GM06990 (cell line): ENCODE data around the gene ZHX3.

Experiments
- DNase-seq: peaks from one replicate; pipeline ENCODE4 v3.0.0-alpha.2; 2011; ENCODE audit not compliant: insufficient read length; ENCODE audit errors: extremely low read depth
- H3K27me3 ChIP-seq: replicated peaks from 2 replicates; pipeline ENCODE4 v1.6.0; 2011; ENCODE audit warnings: low read length; ENCODE audit not compliant: control insufficient read depth, insufficient read depth
- H3K36me3 ChIP-seq: 2 replicates; pipeline ENCODE4 v1.5.1; 2011; ENCODE audit warnings: low read length; ENCODE audit not compliant: control insufficient read depth, insufficient read depth
- H3K4me3 ChIP-seq: replicated peaks from 2 replicates; pipeline ENCODE4 v1.5.1; 2011; ENCODE audit warnings: low read depth, mild to moderate bottlenecking, control low read depth, low read length
- TF ChIP-seq, protein P1 (sequence below): IDR thresholded peaks from 2 replicates; pipeline ENCODE4 v1.5.1; 2011; ENCODE audit warnings: low read length, control low read depth, mild to moderate bottlenecking, inconsistent platforms; ENCODE audit not compliant: insufficient read depth, poor library complexity, severe bottlenecking

ZHX3 gene

DNA sequence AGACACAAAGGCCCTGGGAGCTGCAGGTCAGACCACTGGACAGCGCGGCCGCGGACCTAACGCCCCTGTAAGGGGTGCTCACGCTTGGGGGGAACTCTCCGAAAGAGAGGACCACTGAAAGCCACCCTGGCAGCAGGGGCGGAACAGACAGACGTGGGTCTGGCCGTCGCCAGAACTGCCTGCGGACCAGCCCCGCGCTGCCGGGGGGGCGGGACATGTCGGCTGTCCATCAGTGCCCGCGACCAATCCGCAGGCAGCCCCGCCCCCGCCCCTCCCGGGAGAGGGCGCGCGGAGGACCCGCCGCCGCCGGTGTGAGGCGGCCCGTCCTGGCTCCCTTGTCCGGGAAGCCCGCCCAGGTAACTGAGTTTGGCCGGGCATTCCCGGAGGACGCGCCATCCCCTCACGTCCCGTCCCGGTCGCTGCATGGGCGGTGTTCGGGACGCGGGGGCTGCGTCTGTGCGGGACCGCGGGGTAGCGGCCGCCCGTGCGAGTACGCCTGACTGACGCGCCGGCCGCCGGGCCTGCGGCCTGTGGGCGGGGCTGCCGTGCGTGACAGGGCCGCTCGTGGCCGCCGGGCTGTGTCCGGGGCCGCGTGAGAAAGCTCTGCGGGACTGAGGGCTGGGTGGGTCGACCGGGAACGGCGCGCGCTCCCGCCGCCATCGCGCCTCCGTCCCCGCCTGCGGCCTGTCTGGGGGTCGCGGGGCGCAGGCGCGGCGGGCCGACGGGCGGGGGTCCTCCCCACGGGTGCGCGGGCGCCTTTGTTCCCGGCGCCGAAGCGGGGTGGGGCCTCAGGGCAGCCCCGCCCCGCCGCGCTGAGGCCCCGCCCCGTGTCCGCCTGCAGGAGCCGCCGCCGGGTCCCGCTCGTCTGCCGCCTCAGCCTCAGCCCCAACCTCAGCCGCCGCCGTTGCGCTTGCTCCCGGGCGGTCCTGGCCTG, 180.6 kb downstream of the ZHX3 start, which contains the start of gene PLCG1:
Gene PLCG1, plus strand, starts transcription at position 864 of the 934 bp plus-strand sequence. CDS start 99 bp downstream, outside the sequence.
- H3K4me3 ChIP-seq: peak within 1 kb of the TSS; percentile 78
- TF ChIP-seq, protein P1, sequence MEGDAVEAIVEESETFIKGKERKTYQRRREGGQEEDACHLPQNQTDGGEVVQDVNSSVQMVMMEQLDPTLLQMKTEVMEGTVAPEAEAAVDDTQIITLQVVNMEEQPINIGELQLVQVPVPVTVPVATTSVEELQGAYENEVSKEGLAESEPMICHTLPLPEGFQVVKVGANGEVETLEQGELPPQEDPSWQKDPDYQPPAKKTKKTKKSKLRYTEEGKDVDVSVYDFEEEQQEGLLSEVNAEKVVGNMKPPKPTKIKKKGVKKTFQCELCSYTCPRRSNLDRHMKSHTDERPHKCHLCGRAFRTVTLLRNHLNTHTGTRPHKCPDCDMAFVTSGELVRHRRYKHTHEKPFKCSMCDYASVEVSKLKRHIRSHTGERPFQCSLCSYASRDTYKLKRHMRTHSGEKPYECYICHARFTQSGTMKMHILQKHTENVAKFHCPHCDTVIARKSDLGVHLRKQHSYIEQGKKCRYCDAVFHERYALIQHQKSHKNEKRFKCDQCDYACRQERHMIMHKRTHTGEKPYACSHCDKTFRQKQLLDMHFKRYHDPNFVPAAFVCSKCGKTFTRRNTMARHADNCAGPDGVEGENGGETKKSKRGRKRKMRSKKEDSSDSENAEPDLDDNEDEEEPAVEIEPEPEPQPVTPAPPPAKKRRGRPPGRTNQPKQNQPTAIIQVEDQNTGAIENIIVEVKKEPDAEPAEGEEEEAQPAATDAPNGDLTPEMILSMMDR: no peak
- DNase-seq: peak; percentile 89
- no peaks in the 10 kb centered on the region for H3K27me3 ChIP-seq
- no peaks in the 10 kb centered on the region for H3K36me3 ChIP-seq

- no peak for DNase-seq
- Histone ChIP-seq H3K27me3 (no peaks in the 10 kb centered on the region), H3K4me3 (peak overlapping the region; percentile 75), H3K36me3 (no peaks in the 10 kb centered on the region)
- TF ChIP-seq, protein P1: no peak
Measured at GRCh38 chr20:41135888-41136679, 181.4 kb downstream of the ZHX3 start.

- TF ChIP-seq, protein P1: peak; percentile 84
- Histone ChIP-seq H3K27me3 (no peaks in the 10 kb centered on the region), H3K4me3 (no peak overlapping the region), H3K36me3 (no peaks in the 10 kb centered on the region)
- no peak for DNase-seq
Measured at GRCh38 chr20:41135187-41135887, 182.2 kb downstream of the ZHX3 start.

GRCh38 chr20:41134362-41135186, 183.0 kb downstream of the ZHX3 start:
- no peak overlapping the region for H3K4me3 ChIP-seq
- H3K36me3 ChIP-seq: no peaks in the 10 kb centered on the region
- no peaks in the 10 kb centered on the region for H3K27me3 ChIP-seq
- DNase-seq: no peak
- TF ChIP-seq, protein P1: no peak
